ENCODE measurements around the gene BRF1. TPM values are rescaled to one million over a fixed set of nuclear protein-coding genes. Genes with fewer than 3 reads are reported as not detected.

The BRF1 gene
- total RNA-seq, 1 donor from 2014 or later: 16.9 TPM

DNA sequence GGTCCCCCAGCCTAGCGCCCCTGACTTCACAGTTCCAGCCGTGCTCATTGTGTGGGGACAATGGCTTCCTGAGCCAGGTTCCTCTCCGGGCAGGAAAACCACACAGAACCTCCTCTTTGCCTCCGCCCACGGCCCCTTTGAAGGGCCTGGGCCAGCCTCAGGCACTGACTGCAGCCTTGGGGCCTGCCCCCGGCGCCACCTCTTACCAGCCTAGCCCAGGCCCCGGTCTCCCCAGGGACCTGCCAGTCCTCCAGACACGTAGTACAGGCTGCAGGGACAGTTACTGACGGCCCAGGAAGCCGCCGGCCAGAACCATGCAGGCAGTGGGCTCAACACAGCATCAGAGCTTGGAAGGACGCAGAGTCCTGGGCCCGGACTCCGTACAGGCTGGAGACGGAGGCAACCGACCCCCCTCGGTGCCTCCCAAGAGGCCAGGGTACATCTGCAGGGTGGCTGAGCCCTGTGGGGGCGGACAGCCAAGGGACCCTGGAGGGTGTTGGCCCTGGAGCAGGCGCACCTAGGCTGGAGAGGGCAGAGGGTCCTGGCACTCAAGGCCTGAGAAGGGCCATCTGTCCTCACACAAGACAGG is 98.8 kb downstream of the BRF1 start:
- Histone ChIP-seq H3K9me3 (ENCODE audit: low read depth) (no peaks in the 10 kb centered on the region), H3K4me2 (peak overlapping the region; percentile 12), H3K4me1 (peaks cover 19% of the 10 kb centered on the region), H3K27me3 (peaks cover 15% of the 10 kb centered on the region), H3K27ac (no peak overlapping the region), H3K79me2 (ENCODE audit: low read depth) (no peaks in the 10 kb centered on the region), H4K20me1 (ENCODE audit: low read depth) (peaks cover 2% of the 10 kb centered on the region), H3F3A (ENCODE audit: low read depth) (peaks cover 8% of the 10 kb centered on the region), H2AFZ (replicated peaks) (no peak overlapping the region), H3K36me3 (no peaks in the 10 kb centered on the region), H3K4me3 (no peak overlapping the region), H3K9ac (no peak overlapping the region)
- Mint-ChIP-seq H3K9me3 (no peaks in the 10 kb centered on the region), H3K4me3 (no peak overlapping the region), H3K27me3 (ENCODE audit: insufficient read depth, low read depth) (peaks cover 15% of the 10 kb centered on the region), H3K36me3 (no peaks in the 10 kb centered on the region), H3K4me1 (peaks cover 12% of the 10 kb centered on the region), H3K27ac (no peak overlapping the region)
- TF ChIP-seq, protein P1, sequence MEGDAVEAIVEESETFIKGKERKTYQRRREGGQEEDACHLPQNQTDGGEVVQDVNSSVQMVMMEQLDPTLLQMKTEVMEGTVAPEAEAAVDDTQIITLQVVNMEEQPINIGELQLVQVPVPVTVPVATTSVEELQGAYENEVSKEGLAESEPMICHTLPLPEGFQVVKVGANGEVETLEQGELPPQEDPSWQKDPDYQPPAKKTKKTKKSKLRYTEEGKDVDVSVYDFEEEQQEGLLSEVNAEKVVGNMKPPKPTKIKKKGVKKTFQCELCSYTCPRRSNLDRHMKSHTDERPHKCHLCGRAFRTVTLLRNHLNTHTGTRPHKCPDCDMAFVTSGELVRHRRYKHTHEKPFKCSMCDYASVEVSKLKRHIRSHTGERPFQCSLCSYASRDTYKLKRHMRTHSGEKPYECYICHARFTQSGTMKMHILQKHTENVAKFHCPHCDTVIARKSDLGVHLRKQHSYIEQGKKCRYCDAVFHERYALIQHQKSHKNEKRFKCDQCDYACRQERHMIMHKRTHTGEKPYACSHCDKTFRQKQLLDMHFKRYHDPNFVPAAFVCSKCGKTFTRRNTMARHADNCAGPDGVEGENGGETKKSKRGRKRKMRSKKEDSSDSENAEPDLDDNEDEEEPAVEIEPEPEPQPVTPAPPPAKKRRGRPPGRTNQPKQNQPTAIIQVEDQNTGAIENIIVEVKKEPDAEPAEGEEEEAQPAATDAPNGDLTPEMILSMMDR (IDR thresholded peaks at IDR 0.05): no peak
- TF ChIP-seq EZH2 (IDR thresholded peaks at IDR 0.05) (no peak), EZH2phosphoT487 (IDR thresholded peaks at IDR 0.05) (no peak)
- peak; percentile 50 for DNase-seq (ENCODE audit: low spot score)

DNA sequence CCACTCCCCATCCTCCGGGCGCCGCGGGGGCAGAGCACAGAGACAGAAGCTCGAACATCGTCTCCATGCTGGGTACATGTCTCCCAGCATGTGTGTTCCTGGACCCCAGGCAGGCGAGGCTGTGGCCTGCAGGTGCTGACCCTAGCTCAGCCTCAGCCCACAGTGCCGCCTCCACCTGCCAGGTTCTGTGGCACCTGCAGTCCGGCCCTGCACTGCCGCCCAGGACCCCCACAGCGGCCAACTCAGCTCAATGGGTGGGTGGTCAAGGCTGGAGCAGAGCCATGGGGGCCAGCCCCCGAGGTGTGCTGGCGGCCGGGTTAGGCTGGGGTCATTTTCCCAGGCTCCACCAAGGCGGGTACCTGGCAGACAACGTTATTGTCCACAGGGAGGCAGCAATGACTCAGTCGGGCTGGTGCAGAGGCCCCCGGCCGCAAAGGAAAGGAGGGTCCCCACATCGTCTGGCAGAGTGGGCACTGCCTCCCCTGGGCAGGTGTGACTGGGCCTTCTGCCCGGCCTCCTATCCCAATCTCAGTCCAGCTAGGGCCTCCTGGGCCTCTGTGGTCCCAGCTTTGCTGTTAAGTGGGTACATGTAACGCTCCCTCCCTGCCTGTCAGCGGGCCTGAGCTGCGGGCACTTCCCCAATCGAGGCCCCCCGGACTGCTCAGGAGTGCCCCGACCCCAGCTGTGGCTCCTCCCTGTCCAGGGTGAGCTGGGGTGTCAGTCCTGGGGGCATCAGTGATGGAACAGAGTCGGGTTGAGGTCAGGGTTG is 99.5 kb downstream of the BRF1 start:
- H3K27ac Mint-ChIP-seq: no peak overlapping the region
- TF ChIP-seq, protein P1 (IDR thresholded peaks at IDR 0.05): peak; percentile 42
- TF ChIP-seq EZH2phosphoT487 (IDR thresholded peaks at IDR 0.05): no peak
- H3F3A ChIP-seq (ENCODE audit: low read depth): peaks cover 15% of the 10 kb centered on the region
- H3K27me3 Mint-ChIP-seq (ENCODE audit: insufficient read depth, low read depth): peaks cover 15% of the 10 kb centered on the region
- no peak overlapping the region for H2AFZ ChIP-seq (replicated peaks)
- H3K4me3 ChIP-seq: no peak overlapping the region
- no peaks in the 10 kb centered on the region for H4K20me1 ChIP-seq (ENCODE audit: low read depth)
- peak; percentile 38 for DNase-seq (ENCODE audit: low spot score)
- H3K79me2 ChIP-seq (ENCODE audit: low read depth): no peaks in the 10 kb centered on the region
- peaks cover 15% of the 10 kb centered on the region for H3K27me3 ChIP-seq
- no peaks in the 10 kb centered on the region for H3K9me3 Mint-ChIP-seq
- H3K4me2 ChIP-seq: peak overlapping the region; percentile 12
- peaks cover 24% of the 10 kb centered on the region for H3K4me1 ChIP-seq
- H3K4me3 Mint-ChIP-seq: no peak overlapping the region
- peaks cover 12% of the 10 kb centered on the region for H3K4me1 Mint-ChIP-seq
- H3K36me3 ChIP-seq: no peaks in the 10 kb centered on the region
- no peak overlapping the region for H3K27ac ChIP-seq
- no peaks in the 10 kb centered on the region for H3K9me3 ChIP-seq (ENCODE audit: low read depth)
- H3K9ac ChIP-seq: no peak overlapping the region
- no peaks in the 10 kb centered on the region for H3K36me3 Mint-ChIP-seq

DNA sequence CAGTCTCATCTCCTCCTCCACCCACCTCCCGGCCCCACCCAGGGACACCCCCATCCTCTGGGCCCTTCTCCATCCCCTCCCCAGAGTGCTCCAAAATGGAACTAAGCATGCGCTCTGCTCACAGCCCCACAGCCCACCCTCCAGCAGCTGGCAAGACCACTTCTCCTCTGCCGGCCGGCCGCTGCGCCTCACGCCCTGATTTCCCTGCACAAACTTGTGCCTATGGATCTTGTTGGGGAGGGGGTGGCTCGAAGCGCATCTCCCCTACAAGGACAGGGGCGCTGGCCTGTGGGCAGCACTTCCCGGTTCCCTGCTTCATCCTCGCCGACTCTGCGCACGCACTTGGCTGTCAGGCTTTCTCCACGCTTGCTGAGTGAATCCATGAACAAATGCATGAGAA is 100.2 kb downstream of the BRF1 start:
- no peaks in the 10 kb centered on the region for H3K9me3 Mint-ChIP-seq
- DNase-seq (ENCODE audit: low spot score): no peak
- peaks cover 16% of the 10 kb centered on the region for H3K4me1 Mint-ChIP-seq
- no peaks in the 10 kb centered on the region for H3K36me3 Mint-ChIP-seq
- peaks cover 15% of the 10 kb centered on the region for H3K27me3 Mint-ChIP-seq (ENCODE audit: insufficient read depth, low read depth)
- no peak overlapping the region for H3K9ac ChIP-seq
- H3K27ac ChIP-seq: no peak overlapping the region
- no peaks in the 10 kb centered on the region for H4K20me1 ChIP-seq (ENCODE audit: low read depth)
- H3K4me1 ChIP-seq: peaks cover 31% of the 10 kb centered on the region
- H3K36me3 ChIP-seq: no peaks in the 10 kb centered on the region
- no peak overlapping the region for H3K4me3 Mint-ChIP-seq
- H3K9me3 ChIP-seq (ENCODE audit: low read depth): no peaks in the 10 kb centered on the region
- H3K79me2 ChIP-seq (ENCODE audit: low read depth): no peaks in the 10 kb centered on the region
- TF ChIP-seq EZH2phosphoT487 (IDR thresholded peaks at IDR 0.05) (no peak), EZH2 (IDR thresholded peaks at IDR 0.05) (no peak)
- TF ChIP-seq, protein P1 (IDR thresholded peaks at IDR 0.05): no peak
- H3K27me3 ChIP-seq: peaks cover 15% of the 10 kb centered on the region
- H2AFZ ChIP-seq (replicated peaks): no peak overlapping the region
- no peak overlapping the region for H3K4me3 ChIP-seq
- no peak overlapping the region for H3K4me2 ChIP-seq
- H3K27ac Mint-ChIP-seq: peak overlapping the region; percentile 74
- H3F3A ChIP-seq (ENCODE audit: low read depth): peaks cover 22% of the 10 kb centered on the region
